KOPT-K1 (cell line): ENCODE data around the gene HECTD1.
"Not testable (repeated sequence)": the region's sequence is repeated elsewhere in the genome, so short reads cannot be mapped to it uniquely, and the experiment has no call there.

Experiments used
- H3K27ac ChIP-seq: fragments of 200-600 bp; sonication (generic); 2 replicates; pipeline ENCODE4 v1.5.1; 2016; ENCODE audit warnings: antibody characterized with exemption, mild to moderate bottlenecking, low read depth, low read length; ENCODE audit not compliant: poor library complexity, severe bottlenecking
- H3K36me3 ChIP-seq: fragments of 200-600 bp; sonication (generic); 2 replicates; pipeline ENCODE4 v1.5.1; 2017; ENCODE audit warnings: antibody characterized with exemption, mild to moderate bottlenecking, low read length, moderate library complexity; ENCODE audit not compliant: insufficient read depth
- H3K9me3 ChIP-seq: fragments of 200-600 bp; sonication (generic); 2 replicates; pipeline ENCODE4 v1.5.1; 2017; ENCODE audit warnings: antibody characterized with exemption, low read length, mild to moderate bottlenecking; ENCODE audit not compliant: insufficient read depth, poor library complexity, severe bottlenecking

HECTD1 gene

GRCh38 chr14:31207287-31207754, 272 bp downstream of the HECTD1 start:
- peaks cover 19% of the 10 kb centered on the region for H3K36me3 ChIP-seq
- no peaks in the 10 kb centered on the region for H3K9me3 ChIP-seq
- H3K27ac ChIP-seq: peak overlapping the region; percentile 92

DNA sequence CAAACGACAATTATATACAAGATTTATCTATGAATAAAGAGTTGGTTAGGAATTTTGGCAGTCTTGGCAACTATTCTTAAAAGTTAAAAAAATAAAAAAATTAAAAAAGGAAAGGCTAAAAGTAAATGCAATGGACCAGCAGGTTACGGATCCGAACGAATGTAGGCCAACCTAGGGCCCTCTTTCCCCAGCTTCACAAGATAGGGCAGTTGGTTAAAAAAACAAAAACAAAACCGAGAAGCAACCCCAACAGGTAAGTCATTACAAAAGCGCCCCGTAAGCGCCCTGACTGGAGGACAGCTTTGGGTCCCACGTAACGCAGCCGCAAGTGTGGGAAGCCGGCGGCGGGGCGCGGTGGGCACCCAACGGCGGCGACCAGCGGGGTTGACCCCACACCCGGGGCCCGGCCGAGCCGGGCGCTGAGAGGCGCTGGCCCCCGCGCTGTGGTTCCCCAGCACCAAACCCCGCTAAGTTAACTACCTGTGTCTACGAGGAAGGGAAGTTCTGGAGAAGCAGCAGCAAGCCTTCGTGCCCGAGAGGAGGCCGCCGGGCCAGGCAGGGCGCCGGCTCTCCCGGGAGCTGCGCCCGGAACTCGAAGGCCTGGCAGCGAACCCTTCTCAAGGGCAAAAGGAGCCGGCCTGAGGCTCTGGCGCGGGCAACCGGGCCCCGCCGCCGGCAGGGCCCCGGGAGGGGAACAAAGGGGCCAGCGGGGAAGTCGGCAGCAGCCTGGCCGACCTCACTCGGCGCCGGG, 882 bp downstream of the HECTD1 start:
- H3K36me3 ChIP-seq: peaks cover 25% of the 10 kb centered on the region
- peak overlapping the region; percentile 92 for H3K27ac ChIP-seq
- no peaks in the 10 kb centered on the region for H3K9me3 ChIP-seq

DNA sequence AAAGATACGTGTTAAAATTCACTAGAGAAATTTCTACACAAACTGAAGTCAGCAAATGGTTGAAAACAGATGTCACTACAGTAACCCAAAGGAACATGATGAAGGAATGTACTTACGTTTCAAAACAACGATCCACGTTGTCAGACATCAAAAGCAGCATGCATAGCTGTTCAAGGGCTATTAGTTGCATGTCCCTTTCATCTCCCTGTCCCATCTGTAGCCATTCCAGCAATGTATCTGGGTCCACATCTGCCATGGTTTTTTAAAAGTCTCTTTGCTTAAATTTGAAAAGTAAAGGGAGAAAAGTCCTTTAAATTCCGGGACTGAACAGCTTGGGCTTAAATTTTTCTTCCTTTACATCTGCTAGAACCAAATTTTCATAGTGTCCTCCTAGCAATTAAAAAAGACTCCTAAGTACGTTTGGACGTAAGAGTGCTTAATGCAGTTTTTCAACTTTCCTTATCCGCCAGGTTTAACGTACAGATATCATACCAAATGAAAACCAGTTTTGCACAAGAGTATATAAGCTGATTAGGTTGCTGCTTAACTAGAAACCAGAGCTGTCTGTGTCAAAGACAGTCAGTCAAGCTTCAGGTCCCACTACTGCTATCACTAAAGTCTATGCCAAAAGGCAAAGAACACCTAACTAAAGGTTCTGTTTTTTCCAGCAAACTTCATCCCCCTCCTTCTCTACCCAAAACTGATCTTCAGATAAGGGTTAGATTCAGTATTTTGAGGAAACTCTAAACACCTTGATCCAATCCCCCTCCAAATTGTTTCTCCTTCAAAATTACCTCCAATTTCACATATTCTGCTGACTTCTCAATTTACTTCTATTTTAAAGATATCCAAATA, 1.7 kb downstream of the HECTD1 start:
- Histone ChIP-seq H3K9me3 (no peaks in the 10 kb centered on the region), H3K27ac (peak overlapping the region; percentile 92), H3K36me3 (peaks cover 33% of the 10 kb centered on the region)

DNA sequence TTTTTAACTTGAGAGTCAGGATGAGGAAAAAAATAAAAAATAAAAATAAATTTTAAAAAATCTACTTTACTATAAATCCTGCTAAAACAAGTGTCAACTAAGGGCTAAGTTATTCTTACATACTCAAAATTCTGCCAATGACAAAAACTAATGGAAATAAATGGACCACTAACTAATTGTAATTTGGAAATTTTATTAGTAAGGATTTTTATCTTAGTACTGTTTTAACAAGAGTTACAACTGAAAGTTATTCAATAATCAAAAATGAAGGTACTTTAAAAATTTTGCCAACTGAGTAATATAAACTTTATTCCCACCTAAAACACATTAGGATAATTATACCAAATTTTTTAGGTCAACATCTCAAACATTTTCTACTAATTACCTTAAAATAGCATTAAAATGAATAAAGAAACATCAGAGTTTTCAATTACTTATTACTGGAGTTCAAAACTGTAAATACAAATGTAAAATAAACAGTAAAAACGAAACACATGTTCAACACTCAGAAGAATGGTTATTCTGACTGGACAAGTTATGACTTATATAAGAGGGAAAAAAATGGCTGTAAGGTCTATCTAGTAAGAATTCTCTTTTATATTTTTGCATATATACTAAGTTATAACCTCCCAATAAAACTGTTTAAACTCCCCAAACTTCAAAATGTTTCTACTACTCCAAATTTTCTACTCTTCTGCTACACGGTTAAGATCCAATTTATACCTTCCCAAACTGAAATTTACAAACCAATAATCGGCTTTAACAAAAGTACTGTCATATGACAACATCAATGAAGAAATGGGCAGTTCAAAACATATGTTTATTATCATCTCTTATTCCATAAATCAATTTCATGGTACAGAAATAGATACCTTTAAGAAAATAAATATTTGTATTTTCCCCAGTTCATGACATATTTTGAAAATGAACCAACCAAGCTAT, 2.7 kb downstream of the HECTD1 start:
- Histone ChIP-seq H3K9me3 (no peaks in the 10 kb centered on the region), H3K27ac (no peak overlapping the region), H3K36me3 (peaks cover 40% of the 10 kb centered on the region)

- peaks cover 40% of the 10 kb centered on the region for H3K36me3 ChIP-seq
- not testable (repeated sequence) for H3K27ac ChIP-seq, H3K9me3 ChIP-seq
Measured at GRCh38 chr14:31203899-31204592, 3.5 kb downstream of the HECTD1 start.

- Histone ChIP-seq H3K36me3 (peaks cover 40% of the 10 kb centered on the region), H3K9me3 (no peaks in the 10 kb centered on the region), H3K27ac (no peak overlapping the region)
Measured at GRCh38 chr14:31203414-31203742, 4.2 kb downstream of the HECTD1 start.

- H3K27ac ChIP-seq: no peak overlapping the region
- no peaks in the 10 kb centered on the region for H3K9me3 ChIP-seq
- peaks cover 58% of the 10 kb centered on the region for H3K36me3 ChIP-seq
Measured at GRCh38 chr14:31201111-31201510, 6.5 kb downstream of the HECTD1 start.

- H3K9me3 ChIP-seq: no peaks in the 10 kb centered on the region
- H3K36me3 ChIP-seq: peaks cover 62% of the 10 kb centered on the region
- no peak overlapping the region for H3K27ac ChIP-seq
Measured at GRCh38 chr14:31200702-31200990, 6.9 kb downstream of the HECTD1 start.

DNA sequence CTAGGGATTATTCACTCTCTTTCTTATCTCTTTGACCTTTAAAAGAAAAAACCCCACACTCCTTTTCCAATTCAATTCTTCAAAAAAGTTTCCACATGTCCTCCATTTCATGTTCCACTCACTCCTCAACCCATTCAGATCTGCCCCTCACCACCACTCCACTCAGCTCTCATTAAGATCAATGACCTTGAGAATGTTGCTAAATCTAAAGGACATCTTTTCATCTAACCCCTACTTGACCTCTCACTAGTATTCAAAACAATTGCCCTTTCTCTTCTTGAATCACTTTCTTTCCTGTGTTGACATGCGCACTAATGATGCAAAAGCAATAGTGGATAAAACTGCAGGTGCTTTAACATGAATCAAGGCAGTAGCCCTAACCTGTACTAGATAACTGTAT, 9.9 kb downstream of the HECTD1 start:
- Histone ChIP-seq H3K9me3 (no peaks in the 10 kb centered on the region), H3K36me3 (peaks cover 45% of the 10 kb centered on the region), H3K27ac (no peak overlapping the region)

- H3K36me3 ChIP-seq: peaks cover 45% of the 10 kb centered on the region
- no peaks in the 10 kb centered on the region for H3K9me3 ChIP-seq
- no peak overlapping the region for H3K27ac ChIP-seq
Measured at GRCh38 chr14:31196839-31197492, 10.6 kb downstream of the HECTD1 start.

DNA sequence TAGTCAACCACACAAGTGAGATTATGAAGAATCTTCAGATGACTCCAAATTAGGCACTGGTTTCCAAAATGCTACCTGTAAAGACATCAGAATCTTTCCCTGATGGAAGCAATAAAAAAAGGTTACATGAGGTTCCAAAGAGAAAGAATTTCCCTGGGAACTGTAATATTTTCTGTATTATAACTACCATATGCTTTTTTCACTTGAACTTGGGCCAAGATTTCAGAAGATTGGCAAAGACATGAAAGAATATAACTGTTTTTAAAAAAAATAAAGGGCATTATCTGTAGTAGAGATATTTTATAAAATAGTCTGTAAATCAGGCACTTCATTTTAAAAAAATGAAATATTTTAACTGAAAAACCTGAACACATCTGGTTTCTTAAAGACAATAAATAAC, 12.9 kb downstream of the HECTD1 start:
- Histone ChIP-seq H3K27ac (no peak overlapping the region), H3K36me3 (peaks cover 51% of the 10 kb centered on the region), H3K9me3 (no peaks in the 10 kb centered on the region)

GRCh38 chr14:31194095-31194494, 13.5 kb downstream of the HECTD1 start:
- Histone ChIP-seq H3K9me3 (no peaks in the 10 kb centered on the region), H3K36me3 (peaks cover 51% of the 10 kb centered on the region), H3K27ac (no peak overlapping the region)

GRCh38 chr14:31192544-31192943, 15.0 kb downstream of the HECTD1 start:
- H3K9me3 ChIP-seq, H3K27ac ChIP-seq: not testable (repeated sequence)
- H3K36me3 ChIP-seq: peaks cover 46% of the 10 kb centered on the region

DNA sequence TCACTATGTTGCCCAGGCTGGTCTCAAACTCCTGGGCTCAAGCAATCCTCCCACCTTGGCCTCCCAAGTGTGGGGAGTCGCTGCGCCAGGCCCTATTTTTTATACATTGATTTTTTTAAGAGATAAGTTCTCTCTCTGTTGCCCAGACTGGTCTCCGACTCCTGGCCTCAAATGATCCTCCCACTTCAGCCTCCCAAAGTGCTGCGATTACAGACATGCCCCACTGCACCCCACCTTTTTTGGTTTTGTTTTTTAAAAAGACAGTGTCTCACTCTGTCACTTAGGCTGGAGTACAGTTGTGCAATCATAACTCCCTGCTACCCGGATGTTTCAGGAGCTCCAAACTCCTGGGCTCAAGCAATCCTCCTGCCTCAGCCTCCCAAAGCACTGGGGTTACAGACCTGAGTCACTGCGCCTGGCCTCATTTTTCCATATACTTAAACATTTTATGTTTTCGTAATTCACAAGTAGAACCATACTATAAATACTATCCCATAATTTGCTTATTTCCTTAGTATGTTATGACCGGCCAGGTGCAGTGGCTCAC, 16.8 kb downstream of the HECTD1 start:
- Histone ChIP-seq H3K27ac (no peak overlapping the region), H3K36me3 (peaks cover 32% of the 10 kb centered on the region), H3K9me3 (no peaks in the 10 kb centered on the region)
